Neuronal stem cell (in vitro differentiated cells): ENCODE measurements around the gene EPB41L2.
A peak's percentile ranks its signal among the peaks of the same experiment; 100 is the strongest.

Experiments
- DNase-seq: peaks from one replicate; pipeline ENCODE4 v3.0.0-alpha.2; 2013; ENCODE audit warnings: low spot score
- H2AFZ ChIP-seq: one replicate; pipeline ENCODE4 v1.6.1; 2013; ENCODE audit warnings: mild to moderate bottlenecking, low read length, inconsistent platforms
- H2AK5ac ChIP-seq: 2 replicates; pipeline ENCODE4 v1.6.1; 2013; ENCODE audit warnings: low read depth, mild to moderate bottlenecking, inconsistent platforms, low read length, moderate library complexity, mixed read lengths
- H2BK120ac ChIP-seq: 2 replicates; pipeline ENCODE4 v1.6.1; 2013; ENCODE audit warnings: low read depth, mild to moderate bottlenecking, inconsistent platforms, low read length, moderate library complexity, mixed read lengths
- H2BK12ac ChIP-seq: one replicate; pipeline ENCODE4 v1.6.1; 2013; ENCODE audit warnings: low read length, inconsistent platforms
- H2BK15ac ChIP-seq: 2 replicates; pipeline ENCODE4 v1.6.1; 2013; ENCODE audit warnings: mild to moderate bottlenecking, low read length, inconsistent platforms, mixed read lengths
- H2BK5ac ChIP-seq: one replicate; pipeline ENCODE4 v1.6.1; 2013; ENCODE audit warnings: inconsistent platforms, mild to moderate bottlenecking, low read length, moderate library complexity
- H3K14ac ChIP-seq: one replicate; pipeline ENCODE4 v1.6.1; 2013; ENCODE audit warnings: low read length, inconsistent platforms
- H3K18ac ChIP-seq: 2 replicates; pipeline ENCODE4 v1.6.1; 2013; ENCODE audit warnings: low read length, inconsistent platforms
- H3K23ac ChIP-seq: 2 replicates; pipeline ENCODE4 v1.6.1; 2013; ENCODE audit warnings: low read depth, mild to moderate bottlenecking, mixed read lengths, low read length, inconsistent platforms; ENCODE audit not compliant: poor library complexity
- H3K27ac ChIP-seq: replicated peaks from 3 replicates; pipeline ENCODE4 v1.5.1; 2013; ENCODE audit warnings: low read length, inconsistent platforms
- H3K27me3 ChIP-seq, 3 experiments: 2 replicates each; pipeline ENCODE4 v1.6.1; 2013; ENCODE audit warnings: low read length in 3 of 3, mild to moderate bottlenecking in 2 of 3, inconsistent platforms in 1 of 3, low read depth in 1 of 3, mixed read lengths in 1 of 3, moderate library complexity in 1 of 3; ENCODE audit not compliant: control insufficient read depth in 3 of 3, insufficient read depth in 3 of 3
- H3K36me3 ChIP-seq, 2 donors: replicated peaks in 1 of 2; 2 replicates each; pipeline ENCODE4 v1.6.1; 2013; ENCODE audit warnings: low read length in 2 of 2; ENCODE audit not compliant: control insufficient read depth in 2 of 2, insufficient read depth in 2 of 2
- H3K4ac ChIP-seq: 2 replicates; pipeline ENCODE4 v1.6.1; 2013; ENCODE audit warnings: inconsistent platforms, mild to moderate bottlenecking, low read length, moderate library complexity
- H3K4me1 ChIP-seq, 2 donors: 1 replicate in 1 of 2; 2 replicates in 1 of 2; pipeline ENCODE4 v1.6.1; 2013; ENCODE audit warnings: low read length in 2 of 2, low read depth in 1 of 2; ENCODE audit not compliant: control insufficient read depth in 2 of 2, insufficient read depth in 1 of 2
- H3K4me2 ChIP-seq: one replicate; pipeline ENCODE4 v1.6.1; 2013; ENCODE audit warnings: mild to moderate bottlenecking, low read length, inconsistent platforms; ENCODE audit not compliant: insufficient read depth, poor library complexity, severe bottlenecking
- H3K4me3 ChIP-seq, 2 donors: 2 replicates each; pipeline ENCODE4 v1.5.1; 2013; ENCODE audit warnings: low read length in 2 of 2, mild to moderate bottlenecking in 2 of 2, inconsistent platforms in 1 of 2, moderate library complexity in 1 of 2
- H3K79me1 ChIP-seq: one replicate; pipeline ENCODE4 v1.6.1; 2013; ENCODE audit warnings: low read depth, mild to moderate bottlenecking, inconsistent platforms, low read length, moderate library complexity
- H3K9ac ChIP-seq: one replicate; pipeline ENCODE4 v1.6.1; 2013; ENCODE audit warnings: mild to moderate bottlenecking, low read depth, low read length, inconsistent platforms; ENCODE audit not compliant: poor library complexity
- H3K9me3 ChIP-seq, 2 donors: replicated peaks in 1 of 2; 2 replicates each; pipeline versions ENCODE3 to v1.6.1; 2013; ENCODE audit warnings: low read length in 2 of 2, mild to moderate bottlenecking in 2 of 2, inconsistent platforms in 1 of 2, low read depth in 1 of 2, mixed read lengths in 1 of 2, moderate library complexity in 1 of 2; ENCODE audit not compliant: control insufficient read depth in 2 of 2, insufficient read depth in 1 of 2
- H4K8ac ChIP-seq: one replicate; pipeline ENCODE4 v1.6.1; 2013; ENCODE audit warnings: low read depth, mild to moderate bottlenecking, inconsistent platforms, low read length, moderate library complexity
- H4K91ac ChIP-seq: one replicate; pipeline ENCODE4 v1.6.1; 2013; ENCODE audit warnings: low read length, low read depth, mild to moderate bottlenecking, inconsistent platforms; ENCODE audit not compliant: poor library complexity
- WGBS, 2 donors: extraction: QIAGEN DNeasy Blood & Tissue Kit; methylation state at CpG; one replicate each; pipeline ENCODE4 v1.1.7; 2013; ENCODE audit warnings: missing lambda C conversion rate in 2 of 2, mixed read lengths in 1 of 2; ENCODE audit not compliant: insufficient read length in 2 of 2, insufficient replicate concordance in 1 of 2; ENCODE audit errors: extremely low coverage in 2 of 2; 5-methylcytosine and 5-hydroxymethylcytosine counted together

The EPB41L2 gene

GRCh38 chr6:130980310-130981032 is 82.6 kb downstream of the EPB41L2 start:
- H4K8ac ChIP-seq, result no peak overlapping the region
- no peak overlapping the region for H3K9ac ChIP-seq
- H3K4ac ChIP-seq, result no peak overlapping the region
- H2BK120ac ChIP-seq, result no peak overlapping the region
- no peak overlapping the region for H3K4me3 ChIP-seq
- no peak overlapping the region for H2BK5ac ChIP-seq
- H4K91ac ChIP-seq, result no peak overlapping the region
- H2BK12ac ChIP-seq, result no peak overlapping the region
- no peaks in the 10 kb centered on the region for H3K36me3 ChIP-seq
- H2BK15ac ChIP-seq, result no peak overlapping the region
- H3K23ac ChIP-seq, result no peak overlapping the region
- H3K18ac ChIP-seq, result no peak overlapping the region
- H3K4me1 ChIP-seq, result peaks cover 4 to 23% of the 10 kb centered on the region in 2 donors
- peaks cover 0 to 7% of the 10 kb centered on the region in 2 donors for H3K9me3 ChIP-seq
- no peaks in the 10 kb centered on the region for H3K27me3 ChIP-seq
- peak overlapping the region; percentile 45 for H2AFZ ChIP-seq
- H2AK5ac ChIP-seq, result no peak overlapping the region
- no CpG with 5 or more reads among the region's 5 CpGs for WGBS, 2 donors
- no peak overlapping the region for H3K14ac ChIP-seq
- no peak overlapping the region for H3K27ac ChIP-seq
- H3K4me2 ChIP-seq, result no peak overlapping the region
- H3K79me1 ChIP-seq, result no peaks in the 10 kb centered on the region
- no peak for DNase-seq

DNA sequence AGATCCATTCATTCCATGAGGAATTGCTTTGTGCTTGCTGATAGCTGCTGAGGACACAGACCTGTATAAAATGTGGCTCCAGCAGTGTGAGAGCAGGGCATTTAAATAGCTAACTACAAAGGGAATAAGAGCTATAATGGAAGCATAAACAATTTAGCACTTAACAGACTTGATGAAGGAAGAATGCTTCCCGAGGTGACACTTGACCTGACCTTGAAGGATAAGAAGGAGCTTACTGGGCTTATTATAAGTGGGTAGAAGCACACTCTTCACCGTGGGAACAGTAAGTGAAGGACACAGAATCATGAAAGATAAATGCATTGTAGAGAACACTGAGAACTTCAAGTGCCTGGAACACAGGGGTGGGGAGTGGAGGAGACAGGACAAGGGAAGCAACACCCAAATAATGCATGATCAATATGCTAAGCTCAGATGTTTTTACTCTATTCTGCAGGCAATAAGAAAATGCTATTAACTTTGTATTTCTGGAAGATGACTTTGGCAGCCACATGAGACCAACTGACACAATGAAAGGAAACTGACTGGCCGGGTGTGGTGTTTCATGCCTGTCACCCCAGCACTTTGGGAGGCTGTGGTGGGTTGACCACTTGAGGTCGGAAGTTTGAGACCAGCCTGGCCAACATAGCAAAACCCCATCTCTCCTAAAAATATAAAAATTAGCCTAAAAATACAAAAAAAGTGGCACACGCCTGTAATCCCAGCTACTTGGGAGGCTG is 84.2 kb downstream of the EPB41L2 start:
- H4K8ac ChIP-seq, result no peak overlapping the region
- no peak overlapping the region for H2AFZ ChIP-seq
- no peak overlapping the region for H3K14ac ChIP-seq
- H2BK120ac ChIP-seq, result no peak overlapping the region
- no peaks in the 10 kb centered on the region for H3K36me3 ChIP-seq
- H3K4me3 ChIP-seq, result no peak overlapping the region
- no peak overlapping the region for H2BK5ac ChIP-seq
- peaks cover 4 to 23% of the 10 kb centered on the region in 2 donors for H3K4me1 ChIP-seq
- no peak overlapping the region for H2BK15ac ChIP-seq
- no peak overlapping the region for H2AK5ac ChIP-seq
- H3K9ac ChIP-seq, result no peak overlapping the region
- no peak overlapping the region for H3K23ac ChIP-seq
- H3K4me2 ChIP-seq, result no peak overlapping the region
- H3K9me3 ChIP-seq, result no peaks in the 10 kb centered on the region
- H3K4ac ChIP-seq, result no peak overlapping the region
- WGBS, 2 donors, result no CpG with 5 or more reads among the region's 5 CpGs
- H3K27ac ChIP-seq, result no peak overlapping the region
- DNase-seq, result no peak
- no peaks in the 10 kb centered on the region for H3K79me1 ChIP-seq
- H2BK12ac ChIP-seq, result no peak overlapping the region
- H3K27me3 ChIP-seq, result no peaks in the 10 kb centered on the region
- H3K18ac ChIP-seq, result no peak overlapping the region
- H4K91ac ChIP-seq, result no peak overlapping the region

DNA sequence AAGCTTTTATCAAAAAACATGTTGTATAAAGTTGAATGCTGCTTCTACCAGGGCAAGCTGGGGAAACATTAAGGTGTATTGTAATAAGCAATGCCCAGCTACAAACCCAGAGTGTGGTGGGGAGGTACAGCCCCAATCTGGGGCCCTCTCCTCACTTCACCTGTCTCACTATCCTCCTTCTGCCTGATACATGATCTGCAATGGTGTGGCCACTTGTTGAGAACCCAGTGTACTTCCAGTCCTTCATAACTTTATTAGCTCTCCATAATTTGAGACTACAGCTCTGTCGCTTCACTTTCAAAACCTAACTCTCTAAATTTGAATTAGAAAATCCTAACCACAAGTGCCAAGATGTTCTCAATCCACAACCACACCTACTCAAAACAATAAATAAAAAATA is 84.9 kb downstream of the EPB41L2 start:
- DNase-seq, result no peak
- Histone ChIP-seq H3K9me3 (no peaks in the 10 kb centered on the region), H3K23ac (no peak overlapping the region), H2AK5ac (no peak overlapping the region), H3K4me2 (no peak overlapping the region), H3K79me1 (no peaks in the 10 kb centered on the region), H2AFZ (no peak overlapping the region), H2BK15ac (no peak overlapping the region), H3K14ac (no peak overlapping the region), H2BK12ac (no peak overlapping the region), H3K4me1 (peaks cover 4 to 23% of the 10 kb centered on the region in 2 donors), H3K27ac (no peak overlapping the region), H3K4ac (no peak overlapping the region), H3K18ac (no peak overlapping the region), H4K91ac (no peak overlapping the region), H3K4me3 (no peak overlapping the region), H3K27me3 (no peaks in the 10 kb centered on the region), H3K36me3 (no peaks in the 10 kb centered on the region), H2BK5ac (no peak overlapping the region), H4K8ac (no peak overlapping the region), H2BK120ac (no peak overlapping the region), H3K9ac (no peak overlapping the region)
- WGBS, 2 donors, result no CpG with 5 or more reads among the region's 1 CpG

- no peaks in the 10 kb centered on the region for H3K9me3 ChIP-seq
- no peak overlapping the region for H3K18ac ChIP-seq
- H4K8ac ChIP-seq, result no peak overlapping the region
- H3K27ac ChIP-seq, result no peak overlapping the region
- H3K9ac ChIP-seq, result no peak overlapping the region
- no peak overlapping the region for H3K23ac ChIP-seq
- peaks cover 3 to 9% of the 10 kb centered on the region in 2 donors for H3K4me1 ChIP-seq
- H3K27me3 ChIP-seq, result no peaks in the 10 kb centered on the region
- H3K79me1 ChIP-seq, result no peaks in the 10 kb centered on the region
- no peak overlapping the region for H3K14ac ChIP-seq
- H2BK120ac ChIP-seq, result no peak overlapping the region
- H4K91ac ChIP-seq, result no peak overlapping the region
- no peaks in the 10 kb centered on the region for H3K36me3 ChIP-seq
- H3K4me2 ChIP-seq, result no peak overlapping the region
- H2BK12ac ChIP-seq, result no peak overlapping the region
- no peak overlapping the region for H2BK15ac ChIP-seq
- no peak for DNase-seq
- H2BK5ac ChIP-seq, result no peak overlapping the region
- H3K4me3 ChIP-seq, result no peak overlapping the region
- H2AK5ac ChIP-seq, result no peak overlapping the region
- no peak overlapping the region for H2AFZ ChIP-seq
- H3K4ac ChIP-seq, result no peak overlapping the region
These were observed 87.7 kb downstream of the EPB41L2 start for GRCh38 chr6:130975325-130975724.
